DOHH2 (cell line): ENCODE results near the gene DLL1.

Source experiments
- CTCF ChIP-seq: fragments of 200-600 bp; sonication (generic); IDR thresholded peaks from one replicate; pipeline ENCODE4 v1.5.1; 2014; ENCODE audit warnings: antibody characterized with exemption, mild to moderate bottlenecking, low read depth, low read length; ENCODE audit not compliant: poor library complexity, severe bottlenecking
- EZH2phosphoT487 ChIP-seq: fragments of 200-600 bp; sonication (generic); IDR thresholded peaks from 2 replicates; pipeline ENCODE4 v1.6.1; 2017; ENCODE audit warnings: borderline replicate concordance, mild to moderate bottlenecking, antibody characterized with exemption, low read length, moderate library complexity, mixed read lengths

GRCh38 chr6:170283212-170284081 lies 7.4 kb downstream of the DLL1 start:
- no peak for TF ChIP-seq EZH2phosphoT487
- TF ChIP-seq CTCF, result no peak
